T-helper 2 cell (primary cell): ENCODE measurements around the gene JAM3.
"Not testable (repeated sequence)": the region's sequence is repeated elsewhere in the genome, so short reads cannot be mapped to it uniquely, and the experiment has no call there.

ENCODE experiments used
- DNase-seq, 5 experiments: peaks; one replicate each; pipeline versions ENCODE4 v3.0.0 to v3.0.0-alpha.2; 2012 to 2022

Gene JAM3

DNA sequence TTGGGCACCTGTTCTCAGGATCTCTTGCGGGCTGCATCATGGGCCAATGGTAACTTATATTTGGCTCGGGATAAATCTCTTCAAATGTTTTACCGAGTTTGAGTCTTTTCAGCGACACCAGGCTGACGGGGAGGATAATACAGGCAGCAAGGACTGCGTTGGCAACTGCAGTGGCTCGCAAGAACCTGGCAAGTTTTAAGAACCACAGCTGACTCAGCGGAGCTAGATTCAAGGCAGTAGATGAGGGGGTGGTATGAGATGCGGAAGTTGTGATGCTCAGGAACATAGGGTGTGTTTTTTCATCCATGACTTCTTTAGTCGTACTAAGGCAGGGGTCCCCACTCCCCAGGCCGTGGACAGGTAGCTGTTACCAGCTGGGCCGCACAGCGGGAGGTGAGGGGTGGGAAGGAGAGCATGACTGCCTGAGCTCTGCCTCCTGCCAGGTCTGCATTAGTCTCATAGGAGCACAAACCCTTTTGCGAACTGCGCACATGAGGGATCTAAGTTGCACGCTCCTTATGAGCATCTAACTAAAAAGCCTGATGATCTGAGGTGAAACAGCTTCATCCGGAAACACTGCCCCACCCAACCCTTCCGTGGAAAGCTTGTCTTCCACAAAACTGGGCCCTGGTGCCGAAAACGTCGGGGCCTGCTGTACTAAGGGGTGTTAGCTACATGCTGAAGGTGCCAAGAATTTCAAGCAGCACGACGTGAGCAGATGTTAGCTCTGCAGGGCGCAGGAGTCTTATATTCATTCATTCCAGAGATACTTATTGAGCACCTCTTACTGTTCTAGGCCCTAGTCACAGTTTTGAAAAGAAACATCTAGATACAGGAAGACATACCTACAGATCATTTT is 6.4 kb upstream of the JAM3 start:
- no peak for DNase-seq

DNA sequence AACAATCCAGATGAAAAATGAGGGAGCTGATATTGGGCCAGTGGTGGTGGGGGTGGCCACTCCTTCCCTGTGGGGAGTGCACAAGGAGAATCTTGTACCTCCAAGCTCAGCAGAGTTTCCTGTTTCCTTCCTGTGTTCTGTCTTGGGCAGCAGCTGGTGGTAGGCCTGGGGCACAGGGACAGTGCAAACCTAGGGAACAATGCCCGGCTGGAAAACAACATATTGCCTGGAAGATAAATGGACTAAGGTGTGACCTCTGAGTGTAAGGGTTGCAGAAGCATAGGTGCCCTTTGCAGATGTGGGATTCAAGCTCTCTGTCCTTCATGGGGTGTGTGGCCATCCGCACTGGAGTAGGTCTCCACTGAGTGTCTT is 5.8 kb upstream of the JAM3 start:
- DNase-seq: no peak

DNA sequence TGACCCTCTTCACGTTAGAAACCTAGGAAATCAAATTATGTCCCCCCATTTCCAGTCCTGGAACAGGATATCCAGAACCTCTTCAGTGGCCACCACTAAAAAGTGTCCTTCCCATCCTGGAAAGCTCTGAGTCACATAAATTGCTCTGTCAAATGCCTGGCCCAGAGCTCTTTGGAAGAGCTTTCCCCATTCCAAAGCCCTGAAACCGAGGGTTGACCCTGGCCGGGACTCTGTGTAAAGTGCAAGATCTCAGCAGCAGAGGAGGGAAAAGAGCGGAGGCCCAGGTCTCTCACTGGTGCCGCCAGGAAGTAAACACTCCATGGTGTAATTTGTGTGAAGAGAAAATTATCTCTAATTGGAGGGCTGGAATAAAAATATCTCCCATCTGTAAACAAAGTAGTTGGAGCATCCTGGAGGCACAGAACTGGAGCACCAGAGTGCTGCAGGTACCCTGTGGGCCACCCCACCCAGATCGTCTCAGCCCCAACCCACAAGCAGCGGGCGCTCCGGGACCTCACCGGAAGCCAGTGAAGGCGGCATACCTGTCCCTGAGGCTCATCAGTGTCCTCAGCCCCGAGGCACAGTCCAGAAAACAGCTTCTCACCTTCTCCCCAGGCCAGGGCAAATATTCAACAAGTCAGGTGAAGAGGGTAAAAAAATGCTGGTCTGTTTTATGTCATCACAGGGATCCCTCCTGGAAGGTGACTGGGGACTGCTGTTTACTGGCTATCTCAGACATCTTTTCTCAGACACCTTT is 4.7 kb upstream of the JAM3 start:
- no peak for DNase-seq

DNA sequence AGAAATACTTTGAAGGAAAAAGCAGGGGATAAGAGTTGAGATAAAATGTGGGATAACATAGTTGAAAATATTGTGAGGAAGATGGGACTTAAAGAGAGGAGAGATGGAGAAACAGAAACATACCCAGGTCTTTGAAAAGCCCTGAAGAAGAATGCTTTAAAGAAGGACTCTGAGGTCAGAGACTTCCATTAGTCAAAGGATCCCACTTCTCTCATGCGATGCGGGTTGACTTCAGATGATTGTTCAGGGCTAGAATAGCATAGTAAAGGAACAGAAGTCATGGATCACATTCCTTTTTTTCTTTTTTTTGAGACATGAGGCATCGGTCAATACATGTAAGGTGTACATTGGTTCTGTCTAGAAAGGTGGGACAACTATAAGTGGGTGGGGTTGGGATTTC is 3.5 kb upstream of the JAM3 start:
- no peak for DNase-seq

DNA sequence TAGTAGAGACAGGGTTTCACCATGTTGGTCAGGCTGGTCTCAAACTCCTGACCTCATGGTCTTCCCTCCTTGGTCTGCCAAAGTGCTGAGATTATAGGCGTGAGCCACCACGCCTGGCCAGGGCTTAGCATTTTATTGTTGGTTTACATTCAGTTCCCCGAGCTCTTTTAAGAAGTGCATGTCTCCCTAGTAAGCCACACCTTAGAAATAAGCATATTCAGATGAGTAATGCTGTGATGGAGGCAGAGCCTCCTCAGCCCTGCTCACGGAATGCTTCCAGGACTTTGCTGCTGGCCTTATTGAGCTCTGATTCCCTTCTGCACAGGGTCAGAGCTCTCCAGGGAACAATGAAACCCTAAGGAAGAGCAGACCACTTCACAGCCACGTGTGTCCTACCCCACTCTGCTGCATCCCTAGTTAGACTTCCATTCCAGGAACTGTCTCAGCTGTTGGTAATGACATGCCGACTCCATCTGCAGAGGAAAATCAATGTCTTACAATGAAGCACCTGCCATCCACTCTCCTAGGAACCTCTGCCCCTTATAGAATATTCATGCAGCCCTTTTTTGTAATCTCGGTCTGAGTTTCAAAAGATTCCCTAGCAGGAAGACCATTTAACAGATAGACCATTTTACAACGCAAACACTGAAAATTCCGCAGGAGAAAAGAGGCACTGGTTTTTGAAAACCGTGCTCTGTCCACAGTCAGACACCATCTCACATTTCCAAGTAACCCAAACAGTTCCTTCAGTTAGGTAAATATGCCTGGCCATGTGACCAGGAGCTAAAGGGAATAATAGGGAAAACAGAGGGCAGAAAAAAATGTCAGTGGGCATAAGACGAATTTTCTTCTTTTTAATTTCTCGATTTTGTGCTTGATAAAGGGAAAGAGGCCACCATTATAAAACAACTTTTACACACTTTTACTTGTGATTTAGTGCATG is 1.7 kb upstream of the JAM3 start:
- no peak for DNase-seq

DNA sequence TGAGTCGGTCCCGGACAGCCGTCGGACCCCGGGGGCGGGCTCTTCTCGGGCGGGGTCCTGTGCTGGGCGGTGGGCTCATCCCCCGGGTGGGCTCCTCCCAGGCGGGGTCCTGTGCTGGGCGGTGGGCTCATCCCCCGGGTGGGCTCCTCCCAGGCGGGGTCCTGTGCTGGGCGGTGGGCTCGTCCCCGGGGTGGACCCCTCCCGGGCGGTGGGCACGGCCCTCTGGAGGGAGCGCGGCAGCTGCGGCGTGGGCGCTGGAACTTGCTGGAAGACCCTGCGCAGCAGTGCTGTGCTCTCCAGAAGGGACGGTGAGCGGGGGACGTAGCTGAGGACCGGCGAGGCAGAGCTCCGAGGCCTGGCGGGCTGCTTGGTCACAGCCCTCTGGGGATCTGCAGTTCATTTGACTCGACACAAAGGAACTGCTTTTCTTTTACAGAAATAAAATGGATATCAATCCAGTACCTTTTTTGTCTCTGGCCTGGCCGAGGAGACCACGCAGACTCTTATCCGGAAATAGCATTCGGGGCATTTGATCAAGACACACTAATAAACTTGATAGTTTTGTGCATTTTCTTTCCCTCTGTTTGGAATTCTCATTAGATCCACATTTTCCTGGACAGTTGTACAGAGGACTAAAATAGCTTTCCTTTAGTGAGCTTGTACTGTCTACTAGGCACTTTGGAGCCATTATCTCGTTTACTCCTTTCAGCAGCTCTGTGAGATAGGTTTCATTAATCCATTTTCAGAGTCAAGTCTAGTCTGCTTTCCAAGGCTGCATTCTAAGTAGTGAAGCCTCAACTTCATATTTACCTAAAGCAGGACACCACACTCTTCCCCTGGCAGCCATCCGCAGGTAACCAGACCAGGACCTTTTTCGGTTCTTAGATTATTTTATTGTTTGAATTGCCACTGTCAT is 812 bp downstream of the JAM3 start:
- no peak for DNase-seq

DNA sequence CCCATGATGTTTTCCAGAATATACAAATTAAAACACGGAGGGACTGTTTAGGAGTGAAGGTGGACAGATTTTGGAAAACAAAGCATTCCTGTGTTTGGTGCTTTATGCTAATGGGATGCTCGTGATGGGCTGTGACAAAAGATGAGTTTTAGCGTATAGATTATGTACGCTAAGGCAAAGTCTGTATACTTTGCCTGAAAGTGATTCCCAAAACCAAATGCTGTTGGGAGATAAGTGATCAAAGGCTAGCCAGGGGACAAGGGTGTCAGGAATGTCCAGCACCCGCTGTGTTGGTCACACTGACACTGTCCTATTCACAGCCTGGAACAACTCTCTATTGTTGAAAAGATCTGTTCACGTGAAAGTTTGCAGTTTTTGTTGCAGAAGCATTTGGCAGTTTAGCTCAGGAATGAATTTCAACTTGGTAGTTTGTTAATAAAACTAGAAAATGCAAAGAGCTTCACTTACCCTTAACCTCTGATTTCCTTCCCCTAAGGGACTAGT is 1.5 kb downstream of the JAM3 start:
- no peak for DNase-seq

DNA sequence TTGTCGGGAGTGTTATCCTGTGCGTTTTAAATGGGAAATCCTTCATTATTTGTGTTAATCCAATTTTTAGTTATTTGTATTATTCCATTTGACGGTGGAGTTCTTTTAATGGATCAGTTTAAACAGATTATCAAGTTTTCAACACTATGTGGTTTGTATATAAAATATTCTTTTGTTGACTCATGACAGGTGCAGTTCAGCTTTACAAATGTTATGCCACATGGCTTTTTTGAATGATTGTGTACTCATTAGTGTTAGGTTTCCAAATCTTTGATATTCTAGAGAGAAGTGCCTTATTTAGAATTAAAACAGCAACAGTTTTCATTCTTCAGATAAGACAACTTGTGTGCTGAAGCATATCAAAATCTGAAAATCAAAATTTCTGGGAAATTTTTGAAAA is 2.4 kb downstream of the JAM3 start:
- no peak for DNase-seq

DNA sequence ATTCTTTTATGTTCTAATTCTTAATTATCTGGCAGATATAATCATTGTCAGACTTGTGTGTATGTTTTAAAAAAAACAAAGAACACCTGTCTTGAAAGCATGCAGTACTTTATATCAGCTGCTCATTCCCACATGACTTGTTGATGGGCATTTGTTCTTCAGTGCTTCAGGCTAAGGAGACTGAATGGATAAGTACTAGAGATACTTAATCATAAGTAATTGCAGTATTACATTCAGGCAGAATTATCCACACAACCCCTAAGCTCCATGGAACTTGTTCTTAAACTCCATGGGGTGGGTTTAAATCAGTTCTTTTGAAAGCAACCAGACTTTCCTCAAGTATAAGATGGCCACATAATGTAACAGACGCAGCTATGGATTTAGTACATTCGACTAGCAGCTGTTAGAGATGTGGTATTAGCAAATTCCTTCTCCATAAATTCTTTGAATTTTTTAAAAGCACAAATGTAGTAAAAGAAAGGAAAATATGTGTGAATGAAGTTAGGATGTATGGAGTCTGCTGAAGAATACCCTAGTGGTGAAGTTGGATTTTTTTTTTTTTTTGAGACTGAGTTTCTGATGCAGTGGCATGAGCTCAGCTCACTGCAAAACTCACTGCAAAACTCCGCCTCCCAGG is 3.0 kb downstream of the JAM3 start:
- DNase-seq: no peak

DNA sequence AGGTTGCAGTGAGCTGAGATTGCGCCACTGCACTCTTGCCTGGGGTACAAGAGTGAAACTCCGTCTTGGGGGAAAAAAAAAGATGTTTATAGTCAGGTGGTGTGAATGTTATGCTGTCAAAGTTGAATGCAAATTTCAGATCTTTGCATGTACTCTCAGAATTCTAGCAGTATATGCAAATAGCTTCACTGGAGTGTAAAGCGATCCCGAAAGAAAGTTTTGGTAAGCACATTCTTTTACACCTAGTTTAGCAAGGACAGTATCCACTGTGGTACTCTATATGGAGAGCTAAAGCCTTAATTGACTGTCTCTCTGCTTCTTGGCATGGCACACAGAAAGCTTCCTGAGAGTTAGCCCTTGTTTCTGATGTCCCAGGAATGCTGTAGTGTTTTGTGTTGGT is 4.0 kb downstream of the JAM3 start:
- no peak for DNase-seq

DNA sequence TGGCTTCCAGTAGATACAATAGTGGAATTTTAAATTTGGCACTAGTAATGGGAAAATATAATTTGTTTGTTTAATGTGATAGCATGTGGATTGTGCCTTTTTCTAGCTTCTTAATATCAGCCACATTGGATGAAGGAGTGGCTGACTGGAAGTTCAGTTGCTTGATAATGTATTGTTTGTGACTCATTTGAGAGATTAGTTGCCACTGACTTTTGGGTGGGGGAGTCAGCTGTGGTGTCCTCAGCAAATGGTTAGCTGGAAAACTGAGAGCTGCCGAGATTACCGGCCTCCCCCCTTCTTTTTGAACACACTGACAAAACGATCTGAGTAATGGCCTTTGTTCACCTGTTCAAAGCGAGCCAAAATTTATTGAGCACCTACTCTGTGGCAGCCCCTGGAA is 5.5 kb downstream of the JAM3 start:
- DNase-seq: no peak

DNA sequence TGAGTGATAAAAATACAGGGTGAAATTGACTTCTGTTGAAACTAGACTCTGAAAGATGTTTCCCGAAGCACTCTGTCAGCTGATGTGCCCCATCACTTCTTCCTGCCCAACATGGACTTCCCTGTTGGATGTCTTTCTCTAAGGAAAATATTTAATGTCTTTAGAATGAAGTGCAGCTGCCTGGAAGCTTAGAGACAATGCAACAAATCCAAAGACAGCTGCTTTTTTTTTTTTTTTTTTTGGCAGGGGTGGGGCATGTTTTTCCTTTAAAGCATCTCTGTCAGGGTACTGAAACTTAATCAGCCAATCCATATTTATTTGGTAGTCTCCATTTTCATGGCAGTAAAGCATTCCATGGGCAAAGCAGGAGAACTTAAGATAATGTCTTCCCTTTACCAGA is 5.9 kb downstream of the JAM3 start:
- DNase-seq: no peak

DNA sequence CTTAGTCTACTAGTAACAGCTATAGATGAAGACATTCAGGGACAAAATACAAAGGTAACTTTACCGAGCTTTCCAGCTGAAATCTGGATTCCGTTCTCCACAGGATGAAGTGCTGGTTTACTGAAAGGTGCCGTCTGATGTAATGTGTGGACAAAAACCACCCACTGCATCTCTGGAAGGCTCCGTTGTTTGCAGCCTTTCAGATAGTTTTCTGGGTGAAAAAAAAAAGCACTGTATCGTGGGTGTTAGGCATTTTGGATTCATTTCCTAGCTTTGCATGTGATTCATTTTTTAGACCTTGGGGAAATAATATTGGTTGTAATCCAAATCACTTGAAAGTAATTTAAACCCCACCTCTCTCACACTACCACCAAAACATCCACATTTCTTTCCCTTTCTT is 10.4 kb downstream of the JAM3 start:
- no peak for DNase-seq

DNA sequence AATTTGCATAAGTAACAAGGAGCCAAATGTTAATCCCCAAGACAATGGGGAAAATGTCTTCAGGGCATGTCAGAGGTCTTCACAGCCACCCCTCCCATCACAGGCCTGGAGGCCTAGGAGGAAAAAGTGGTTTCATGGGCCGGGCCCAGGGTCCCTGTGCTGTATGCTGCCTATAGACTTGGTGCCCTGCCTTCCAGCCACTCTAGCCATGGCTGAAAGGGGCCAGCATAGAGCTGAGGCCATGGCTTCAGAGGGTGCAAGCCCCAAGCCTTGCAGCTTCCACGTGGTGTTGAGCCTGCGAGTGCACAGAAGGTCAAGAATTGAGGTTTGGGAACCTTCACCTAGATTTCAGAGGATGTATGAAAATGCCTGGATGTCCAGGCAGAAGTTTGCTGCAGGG is 12.4 kb downstream of the JAM3 start:
- not testable (repeated sequence) for DNase-seq

DNA sequence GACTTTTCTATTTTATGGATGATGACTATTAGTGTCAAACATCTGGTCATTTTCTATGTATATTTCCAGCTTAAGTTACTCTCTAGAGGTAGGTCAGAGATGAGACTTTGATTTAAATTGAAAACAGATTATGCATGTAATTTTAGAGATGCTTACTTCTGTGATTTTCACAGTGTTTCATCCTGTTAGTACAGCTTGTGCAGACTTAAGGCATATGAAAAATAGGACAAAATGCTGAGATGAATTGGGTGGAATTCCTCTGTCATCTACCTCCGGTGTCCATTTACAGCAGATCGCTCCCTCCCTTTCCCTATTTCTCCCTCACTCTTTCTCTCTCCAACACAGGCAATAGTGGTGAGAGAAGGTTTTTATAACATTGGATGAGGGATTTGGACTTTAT is 14.1 kb downstream of the JAM3 start:
- no peak for DNase-seq

DNA sequence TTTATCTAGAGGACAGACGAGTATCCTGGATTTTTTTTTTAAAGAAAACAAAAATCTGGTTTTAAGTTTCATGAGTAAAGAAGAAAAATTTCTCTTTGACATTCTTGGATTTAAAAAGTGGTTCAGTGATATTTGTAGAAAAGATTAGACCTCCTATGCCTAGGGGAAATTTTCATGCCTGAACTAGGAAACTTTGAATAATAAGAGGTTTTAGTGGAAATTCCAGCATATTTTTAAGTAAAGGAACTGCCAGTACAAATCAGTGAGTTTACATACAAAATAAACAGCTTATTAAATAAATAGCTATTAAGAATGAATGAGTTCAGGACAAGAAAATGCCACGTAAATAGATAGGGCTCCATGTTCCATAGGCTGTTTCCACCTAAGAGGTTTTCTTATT is 17.5 kb downstream of the JAM3 start:
- DNase-seq: no peak

DNA sequence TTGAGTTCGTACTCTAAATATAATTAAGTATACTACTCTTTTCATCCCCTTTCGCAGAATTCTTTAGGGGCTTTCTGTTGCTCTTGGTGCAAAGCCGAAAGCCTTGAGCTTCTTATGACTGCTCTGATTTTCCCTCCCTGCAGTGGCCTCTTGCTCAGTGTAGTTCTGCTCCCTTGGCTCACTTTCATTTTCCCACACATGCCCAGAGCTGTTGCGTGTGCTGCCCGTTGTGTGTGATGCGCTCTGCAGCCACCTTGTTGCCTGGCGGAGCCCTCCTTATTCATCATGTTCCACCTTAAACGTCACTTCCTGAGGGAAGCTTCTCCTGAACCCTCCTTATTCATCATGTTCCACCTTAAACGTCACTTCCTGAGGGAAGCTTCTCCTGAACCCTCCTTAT is 23.1 kb downstream of the JAM3 start:
- not testable (repeated sequence) for DNase-seq

DNA sequence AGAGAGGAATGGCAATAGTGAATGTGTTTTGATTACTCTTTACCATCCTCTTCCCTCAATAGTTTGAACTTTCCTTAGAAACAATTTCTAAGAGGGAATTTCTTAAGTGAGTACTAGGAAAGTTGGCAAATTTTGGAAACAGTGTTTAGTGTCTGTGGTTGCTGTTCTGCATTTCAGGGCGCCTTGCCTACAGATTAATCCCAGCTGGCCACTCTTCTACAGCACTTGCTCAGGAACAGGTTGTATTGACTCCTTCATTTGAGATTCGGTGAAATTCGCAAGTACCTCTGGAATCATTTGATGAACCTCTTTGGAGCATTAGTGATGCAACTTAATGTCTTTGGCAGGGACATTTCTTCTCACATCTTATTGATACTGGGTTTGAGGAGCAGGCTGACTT is 28.3 kb downstream of the JAM3 start:
- DNase-seq: no peak

DNA sequence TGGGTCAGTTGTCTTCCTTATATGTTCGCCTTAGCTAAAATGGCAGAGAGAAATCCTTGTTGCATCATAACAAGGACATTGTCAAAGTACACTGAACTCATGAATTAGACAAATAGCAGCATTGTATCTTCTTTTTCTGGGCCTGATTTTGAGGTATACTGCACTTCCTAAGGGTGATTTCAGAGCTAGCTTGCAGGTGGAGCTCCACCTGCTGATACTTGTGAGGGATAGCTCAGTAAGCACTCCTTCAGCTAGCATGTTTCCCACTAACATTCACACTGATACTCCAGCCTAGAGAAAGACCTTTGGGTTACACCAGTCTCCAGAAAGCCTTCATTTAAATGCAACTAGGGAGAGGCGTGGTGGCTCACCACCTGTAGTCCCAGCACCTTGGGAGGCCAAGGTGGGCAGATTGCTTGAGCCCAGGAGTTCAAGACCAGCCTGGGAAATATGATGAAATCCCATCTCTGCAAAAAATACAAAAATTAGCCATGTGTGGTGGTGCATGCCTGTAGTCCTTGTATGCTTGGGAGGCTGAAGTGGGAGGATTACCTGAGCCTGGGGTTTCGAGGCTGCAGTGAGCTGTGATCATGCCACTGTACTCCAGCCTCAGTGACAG is 29.8 kb downstream of the JAM3 start:
- DNase-seq: peak in 1 of 5 experiments; percentile 58

DNA sequence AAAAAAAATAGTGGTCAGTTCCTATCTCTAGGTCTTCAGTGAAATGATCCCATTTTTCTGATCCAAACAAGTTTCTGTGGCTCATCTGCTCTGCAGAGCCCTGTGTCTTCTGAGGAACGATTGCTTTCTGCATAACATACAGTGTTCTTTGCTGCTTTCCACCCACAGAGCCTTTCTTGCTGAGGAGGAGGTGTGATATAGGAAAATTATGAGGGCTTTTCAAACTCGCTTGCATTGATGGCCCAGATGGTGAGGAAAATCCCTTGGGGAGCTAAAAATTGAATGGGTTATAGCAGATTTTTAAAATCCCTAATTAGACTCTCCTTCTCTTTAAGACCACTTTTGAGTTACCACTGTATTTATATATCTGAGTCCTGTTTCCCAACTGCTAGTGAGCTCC is 31.3 kb downstream of the JAM3 start:
- no peak for DNase-seq

DNA sequence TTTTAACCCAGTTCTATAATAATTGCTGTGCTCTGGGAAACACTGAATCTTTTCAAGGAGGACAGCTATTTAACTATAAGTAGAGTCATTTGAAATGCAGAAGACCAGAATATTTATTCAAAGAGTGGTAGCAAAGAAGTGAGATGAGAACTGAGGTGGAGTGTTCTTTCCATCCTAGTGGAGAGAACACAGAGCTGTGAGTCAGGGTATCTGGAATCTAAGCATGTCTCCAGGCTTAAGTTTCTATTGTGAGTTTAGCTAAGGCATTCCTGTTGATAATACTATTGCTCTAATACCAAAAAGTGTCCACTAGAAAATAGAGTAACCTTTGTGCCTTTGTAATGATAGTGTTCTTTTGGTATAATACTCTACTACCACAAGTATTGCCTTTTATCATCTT is 32.4 kb downstream of the JAM3 start:
- no peak for DNase-seq
